HG03520 (cell line): Measurements from ENCODE around the gene SPARC.

Source experiments
- ATAC-seq: cut with Tn5 transposase; IDR thresholded peaks from one replicate; pipeline ENCODE4 v1.9.1; 2021; ENCODE audit warnings: mild to moderate bottlenecking, moderate library complexity; ENCODE audit not compliant: unreplicated experiment

Gene SPARC

DNA sequence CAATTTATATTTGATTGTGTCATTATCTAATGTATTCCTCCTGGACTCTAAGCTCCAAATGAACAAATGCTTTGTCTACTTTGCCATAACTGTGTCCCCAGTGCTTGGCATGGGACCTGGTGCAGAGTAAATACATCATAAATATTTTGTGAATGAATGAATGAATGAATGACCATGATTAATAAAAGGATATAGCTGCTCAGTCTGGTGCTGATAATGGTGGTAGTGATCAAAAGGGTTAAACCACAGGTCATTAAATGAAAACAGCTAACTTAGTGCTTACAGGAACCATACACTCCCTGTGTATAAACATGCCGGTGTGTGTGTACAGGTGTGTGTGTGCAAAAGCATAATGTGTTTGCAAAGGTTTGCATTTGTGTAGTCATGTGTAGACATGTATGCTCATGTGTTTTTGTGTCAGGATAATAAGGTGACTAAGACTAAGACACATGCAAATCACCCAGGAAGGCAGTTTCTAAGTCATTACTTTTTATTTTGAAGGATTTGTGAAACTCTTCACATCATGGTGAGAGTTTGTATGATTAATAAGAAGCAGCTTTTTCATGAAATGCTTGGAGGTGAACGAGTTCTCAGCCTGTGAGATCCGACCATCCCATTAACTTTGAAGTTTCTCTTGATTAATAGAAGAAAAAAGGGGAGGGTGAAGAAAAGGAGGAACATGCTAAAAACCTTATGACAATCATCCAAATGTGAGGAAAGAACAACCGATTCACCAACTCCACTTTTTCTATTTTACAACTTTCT lies 24.6 kb downstream of the SPARC start:
- ATAC-seq = peak; percentile 69

DNA sequence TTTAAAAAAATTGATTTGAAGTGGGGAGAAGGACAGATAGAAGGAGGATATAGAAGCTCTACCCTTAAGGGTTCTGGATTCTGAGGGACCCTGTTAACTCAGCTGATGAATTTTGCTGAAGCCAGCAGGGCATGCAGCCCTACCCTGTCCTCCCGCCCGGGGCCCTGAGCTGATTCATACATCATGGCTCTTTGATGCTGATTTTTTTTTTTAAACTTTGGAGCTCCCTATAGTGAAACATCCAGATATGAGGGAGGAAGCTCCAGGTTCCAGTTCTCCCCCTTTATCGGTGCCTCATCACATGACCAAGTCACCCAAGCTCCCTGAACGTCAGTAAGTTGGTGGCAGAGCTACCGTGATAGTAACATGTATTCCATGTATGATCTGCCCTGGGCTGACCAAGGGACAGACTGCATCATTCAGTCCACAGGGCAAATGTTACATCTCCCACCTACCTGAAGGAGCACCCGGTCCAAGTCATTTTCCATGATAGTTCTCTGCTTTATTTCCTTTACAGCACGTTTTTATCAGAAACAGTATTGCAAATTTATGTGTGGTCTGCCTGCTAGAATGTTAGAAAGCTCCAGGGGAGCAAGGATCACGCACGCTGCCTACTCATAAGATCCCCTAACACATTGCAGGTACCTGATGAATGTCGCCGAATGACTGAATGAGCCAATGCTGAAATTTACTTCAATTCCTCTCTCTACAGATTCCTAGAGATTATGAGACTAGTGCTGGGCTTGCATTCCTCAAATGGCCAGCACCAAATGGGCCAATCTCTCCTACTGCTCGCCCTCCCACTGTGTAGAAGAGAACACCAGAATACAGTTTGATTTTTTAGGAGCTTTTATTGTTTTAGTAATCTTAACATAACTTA lies 25.9 kb downstream of the SPARC start:
- no peak for ATAC-seq

DNA sequence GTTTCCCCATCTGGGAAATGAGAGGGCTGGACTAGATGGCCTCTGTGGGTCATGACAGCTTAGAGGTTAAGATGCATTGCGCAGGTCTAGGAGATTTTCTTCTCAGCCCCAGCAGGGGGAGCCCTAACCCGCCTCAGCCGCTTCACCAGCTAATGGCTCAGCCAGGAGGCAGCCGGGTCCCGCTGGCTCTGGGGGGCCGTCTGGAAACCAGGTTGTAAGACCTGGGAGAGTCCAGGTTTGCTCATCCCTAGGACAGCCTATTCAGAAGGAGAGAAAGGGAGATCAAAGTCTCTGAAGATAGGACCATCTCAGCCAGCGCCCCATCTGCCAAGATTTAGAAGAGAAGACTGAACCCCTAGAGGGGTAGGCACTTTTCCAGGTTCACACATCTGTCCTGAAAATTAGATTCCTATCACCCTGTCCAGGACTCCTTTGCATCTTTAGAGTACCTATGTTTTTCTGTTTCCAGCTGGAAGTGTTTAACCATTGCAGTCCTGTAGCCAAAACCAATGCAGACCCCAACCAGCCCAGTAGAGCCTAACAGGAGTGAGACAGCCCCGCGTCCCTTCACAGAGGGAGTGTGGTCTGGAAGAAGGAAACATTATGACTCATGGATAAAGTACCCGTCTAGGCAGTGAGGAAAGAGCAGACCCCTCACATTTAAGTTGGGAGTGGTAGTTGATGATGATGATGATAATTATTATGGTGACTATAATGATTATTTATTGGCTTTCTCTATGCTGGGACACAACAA lies 27.5 kb downstream of the SPARC start:
- ATAC-seq = peak; percentile 60

DNA sequence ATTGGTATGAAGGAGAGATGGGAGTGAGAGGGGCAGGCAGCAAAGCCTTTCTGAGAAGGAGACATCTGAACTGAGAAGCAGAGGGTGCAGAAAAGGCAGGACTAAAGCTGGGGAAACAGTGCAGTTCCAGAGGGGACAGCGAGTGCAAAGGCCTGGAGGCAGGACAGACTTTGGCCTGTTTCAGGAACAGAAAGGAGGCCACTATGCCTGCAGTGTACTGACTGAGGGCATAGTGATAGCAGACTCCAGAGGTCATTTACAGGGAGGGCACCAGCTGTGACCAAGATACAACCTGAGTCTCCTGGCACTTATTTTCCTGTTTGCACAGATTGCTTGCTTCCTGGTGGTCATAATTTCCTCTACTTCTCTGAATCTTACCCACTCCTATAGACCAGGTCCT lies 29.6 kb downstream of the SPARC start:
- no peak for ATAC-seq

DNA sequence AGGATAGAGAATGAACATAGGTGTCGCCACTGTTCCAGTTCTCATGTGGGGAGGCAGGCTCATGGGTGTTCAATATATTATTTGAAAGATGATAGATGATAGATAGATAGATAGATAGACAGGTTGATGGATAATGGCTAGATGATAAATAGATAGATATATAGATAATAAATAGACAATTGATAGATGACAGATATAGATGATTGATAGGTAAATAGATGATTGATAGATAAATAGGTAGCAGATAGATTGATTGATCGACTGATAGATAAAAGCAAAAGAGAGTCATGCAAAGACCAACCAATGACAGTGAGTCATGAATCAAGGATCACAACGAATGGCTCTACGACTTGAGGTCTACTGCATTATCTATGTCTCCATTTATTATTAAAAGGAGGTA lies 30.4 kb downstream of the SPARC start:
- no peak for ATAC-seq

DNA sequence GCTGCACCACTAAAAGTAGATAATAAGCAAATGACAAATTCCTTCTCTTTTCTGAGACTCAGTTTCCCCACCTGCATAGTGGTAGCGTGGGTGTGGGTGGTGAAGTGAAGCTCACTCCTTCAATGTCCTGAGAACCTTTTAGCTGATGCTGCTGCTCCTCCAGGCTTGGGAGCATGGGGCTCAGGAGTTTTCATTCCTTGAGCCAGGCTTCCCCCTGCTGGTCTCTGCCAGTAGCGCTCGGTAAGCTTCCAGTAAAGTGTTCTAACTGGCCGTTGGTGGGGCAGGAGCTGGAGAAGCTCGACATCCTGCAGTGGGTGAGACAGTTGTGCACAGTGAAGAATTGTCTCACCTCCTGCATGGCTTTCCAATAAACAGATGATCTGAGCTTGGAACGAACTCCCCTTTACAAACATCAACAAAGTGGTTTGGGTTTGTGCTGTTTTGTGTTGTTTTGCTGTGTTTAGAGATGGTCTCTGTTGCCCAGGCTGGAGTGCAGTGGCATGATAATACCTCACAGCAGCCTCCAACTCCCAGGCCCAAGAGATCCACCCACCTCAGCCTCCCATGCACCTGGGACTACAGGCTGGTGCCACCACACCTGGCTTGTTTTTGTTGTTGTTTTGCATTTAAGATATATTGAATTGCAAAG lies 34.6 kb downstream of the SPARC start:
- ATAC-seq = peak; percentile 96

DNA sequence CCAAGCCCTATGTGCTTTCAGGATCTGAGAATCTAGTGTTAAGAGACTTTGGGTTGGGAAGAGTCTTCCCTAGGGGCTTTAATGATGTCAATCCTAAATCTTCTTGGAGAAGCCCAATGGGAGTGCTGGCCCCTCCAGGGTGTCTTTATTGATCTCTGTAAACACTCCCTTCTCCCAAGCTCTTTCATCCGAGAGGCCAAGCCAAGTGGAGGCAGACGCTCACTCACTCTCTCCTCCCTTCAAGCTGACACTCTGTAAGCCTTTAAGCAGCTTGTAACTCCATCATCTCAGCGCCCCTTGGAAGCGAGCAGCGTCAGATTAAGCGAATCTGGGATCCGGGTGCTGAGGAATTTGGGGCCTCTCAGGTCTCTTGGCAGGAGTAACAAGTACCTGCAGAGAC lies 37.7 kb downstream of the SPARC start:
- no peak for ATAC-seq

DNA sequence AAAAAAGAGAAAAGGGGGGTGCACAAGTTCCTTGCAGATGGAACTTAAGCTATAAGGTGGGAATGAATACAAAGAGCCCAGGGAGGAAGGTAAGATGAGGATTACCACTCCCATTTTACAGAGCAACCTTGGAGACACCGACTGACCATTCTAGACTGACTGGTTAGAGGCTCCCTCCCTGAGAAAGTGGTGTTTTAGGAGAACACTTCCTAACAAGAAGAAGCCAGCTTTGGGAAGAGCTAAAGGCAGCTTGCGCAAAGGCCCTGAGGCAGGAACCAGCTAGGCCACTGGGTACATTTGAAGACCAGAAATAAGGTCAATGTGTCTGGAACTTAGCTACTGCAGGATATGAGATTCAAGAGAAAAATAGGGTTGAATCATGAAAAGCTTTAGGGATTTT lies 38.6 kb downstream of the SPARC start:
- no peak for ATAC-seq

DNA sequence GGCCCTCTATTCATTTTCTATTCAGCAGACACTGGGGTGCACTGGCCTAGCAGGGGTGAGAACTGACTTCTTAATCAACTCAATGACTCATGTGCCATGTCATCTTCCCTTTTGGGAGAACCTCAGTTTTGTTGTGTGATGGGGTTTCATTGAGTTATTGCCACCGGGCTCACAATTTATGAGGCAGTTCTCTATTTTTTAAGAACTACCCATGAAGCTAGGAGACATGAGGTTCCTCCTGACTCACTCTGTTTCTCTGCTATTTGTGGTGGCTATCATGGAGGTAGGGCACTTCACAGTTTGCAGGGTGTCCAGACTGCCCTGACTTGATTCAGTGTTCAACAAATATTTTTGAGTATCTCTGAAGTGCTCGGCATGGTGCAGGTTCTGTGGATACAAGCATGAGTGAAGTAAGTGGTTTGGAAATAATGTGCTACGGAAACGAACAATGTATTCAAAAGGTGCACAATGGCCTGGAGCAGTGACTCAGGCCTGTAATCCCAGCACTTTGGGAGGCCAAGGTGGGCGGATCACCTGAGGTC lies 39.3 kb downstream of the SPARC start:
- ATAC-seq = no peak

DNA sequence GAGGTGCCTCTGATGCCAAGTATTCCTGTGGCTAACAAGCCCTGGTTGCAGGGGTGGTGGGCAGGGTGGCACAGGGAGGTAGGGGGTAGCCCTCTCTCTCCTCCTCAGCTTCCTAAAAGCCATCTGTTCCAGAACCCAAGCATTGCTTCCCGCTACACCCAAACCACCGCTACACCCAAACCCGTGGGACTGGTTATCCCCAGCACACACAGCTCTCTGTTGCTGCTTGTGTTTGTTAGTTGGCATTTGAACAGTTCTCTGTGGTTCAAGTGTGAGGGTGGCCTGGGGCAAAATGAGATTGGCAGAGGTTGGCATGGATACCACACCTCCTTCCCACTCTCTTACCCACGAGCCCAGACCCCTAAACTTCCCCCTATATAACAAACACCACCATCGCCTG lies 40.4 kb downstream of the SPARC start:
- no peak for ATAC-seq

DNA sequence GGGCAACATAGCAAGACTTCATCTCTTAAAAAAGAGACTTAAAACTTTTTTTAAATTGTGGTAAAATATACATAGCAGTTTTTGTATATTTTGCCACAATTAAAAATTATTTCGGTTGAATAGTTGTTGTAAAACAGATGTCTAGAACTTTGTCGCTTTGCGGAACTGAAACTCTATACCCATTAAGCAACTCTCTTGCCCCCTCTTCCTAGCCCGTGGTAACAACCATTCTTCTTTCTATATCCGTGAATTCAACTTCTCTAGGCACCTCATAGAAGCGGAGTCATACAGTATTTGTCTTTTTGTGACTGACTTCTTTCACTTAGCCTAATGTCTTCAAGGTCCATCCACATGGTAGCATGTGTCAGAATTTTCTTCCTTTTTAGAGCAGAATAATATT lies 43.3 kb downstream of the SPARC start:
- no peak for ATAC-seq

DNA sequence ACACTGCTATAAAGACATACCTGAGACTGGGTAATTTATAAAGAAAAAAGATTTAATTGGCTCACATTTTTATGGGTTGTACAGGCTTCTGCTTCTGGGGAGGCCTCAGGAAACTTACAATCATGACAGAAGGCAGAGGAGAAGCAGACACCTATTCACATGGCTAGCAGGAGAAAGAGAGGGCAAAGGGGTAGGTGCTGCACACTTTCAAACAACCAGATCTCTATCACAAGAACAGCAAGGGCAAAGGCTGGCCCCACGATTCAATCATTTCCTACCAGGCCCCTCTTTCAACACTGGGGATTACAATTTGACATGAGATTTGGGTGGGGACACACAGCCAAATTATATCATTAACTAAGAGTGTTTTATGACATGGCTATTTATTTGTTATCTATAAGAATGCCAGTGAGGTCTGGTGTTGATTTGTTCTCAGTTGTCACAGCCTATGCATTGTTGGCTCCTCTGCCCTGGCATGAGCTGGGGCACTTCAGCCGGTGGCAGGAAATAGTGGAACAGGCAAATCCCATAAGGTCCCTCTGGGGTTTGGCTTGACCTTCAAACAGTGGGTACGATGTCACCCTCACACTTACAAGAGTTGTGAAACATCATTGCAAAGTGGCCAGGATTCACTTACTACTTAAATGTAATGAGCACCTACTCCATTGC lies 44.1 kb downstream of the SPARC start:
- no peak for ATAC-seq

DNA sequence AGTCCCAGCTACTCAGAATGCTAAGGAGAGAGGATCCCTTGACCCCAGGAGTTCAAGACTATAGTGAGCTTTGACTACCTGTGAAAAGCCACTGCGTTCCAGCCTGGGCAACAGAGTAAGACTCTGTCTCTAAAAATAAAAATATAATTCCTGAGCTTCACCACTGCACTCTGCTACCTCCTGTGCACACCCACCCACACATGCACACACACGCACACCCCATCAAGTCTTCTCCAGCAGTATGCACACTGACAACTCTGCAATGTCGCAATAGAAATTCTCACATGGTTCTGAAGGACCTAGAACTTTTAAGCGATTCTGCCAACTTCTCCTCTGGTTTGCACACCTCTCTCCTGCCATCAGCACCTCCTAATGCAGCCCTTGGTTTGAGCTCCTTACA lies 48.1 kb downstream of the SPARC start:
- no peak for ATAC-seq

DNA sequence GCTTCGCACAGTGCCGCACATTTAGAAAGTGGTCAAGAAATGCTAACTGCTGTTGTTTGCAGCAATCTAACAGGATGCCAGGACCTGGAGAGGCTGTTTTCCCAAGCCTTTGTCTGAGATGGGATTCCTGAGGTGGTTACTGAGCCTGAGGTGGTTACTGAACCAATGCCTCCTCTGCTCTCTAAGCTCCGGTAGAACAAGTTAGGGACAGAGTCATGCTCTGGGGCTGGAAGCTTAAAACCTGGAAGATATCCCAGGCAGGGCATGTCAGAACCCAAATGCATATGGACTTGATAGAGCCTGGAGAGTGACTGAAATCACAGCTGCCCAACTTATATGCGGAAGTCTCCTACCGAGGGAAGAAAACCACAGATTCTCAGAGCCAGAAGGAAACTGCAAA lies 49.0 kb downstream of the SPARC start:
- no peak for ATAC-seq

DNA sequence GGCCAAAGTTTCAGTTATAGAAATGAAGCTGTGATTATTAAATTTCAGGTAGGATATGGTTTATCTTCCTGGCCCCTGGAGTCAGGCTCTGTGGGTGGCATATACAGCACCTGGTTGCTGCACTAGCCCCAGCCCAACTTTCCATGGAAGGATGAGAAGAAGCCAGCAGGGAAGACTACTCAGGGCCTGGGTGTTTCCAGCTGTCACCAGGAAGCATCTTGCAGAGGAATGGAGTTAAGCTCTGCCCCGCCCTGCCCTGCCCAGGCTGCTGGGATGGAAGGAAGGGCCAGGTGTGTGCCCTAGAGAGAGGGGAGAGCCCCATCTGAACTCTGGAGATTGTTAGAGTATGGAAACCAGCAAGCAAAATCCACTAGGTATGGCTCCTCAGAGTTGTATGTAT lies 52.8 kb downstream of the SPARC start:
- no peak for ATAC-seq

DNA sequence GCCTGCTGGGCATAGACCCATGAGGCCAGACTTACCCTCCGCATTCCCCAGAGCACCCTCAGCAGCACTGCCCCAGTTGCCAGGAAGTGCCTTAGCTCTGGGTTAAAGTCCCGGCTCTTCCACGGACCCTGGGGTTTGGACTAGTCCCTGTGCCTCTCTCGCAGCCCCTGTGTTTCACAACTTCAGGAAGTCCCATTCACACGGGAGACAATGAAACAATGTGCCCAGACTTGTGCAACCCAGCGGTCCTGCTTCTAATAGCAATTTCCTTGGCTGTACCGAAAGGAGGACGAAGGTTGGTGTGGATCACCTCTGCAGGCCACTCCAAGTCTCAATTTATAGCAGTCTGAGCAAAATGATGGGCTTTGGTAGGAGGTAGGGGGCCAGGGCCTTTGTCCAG lies 53.8 kb downstream of the SPARC start:
- ATAC-seq = no peak

DNA sequence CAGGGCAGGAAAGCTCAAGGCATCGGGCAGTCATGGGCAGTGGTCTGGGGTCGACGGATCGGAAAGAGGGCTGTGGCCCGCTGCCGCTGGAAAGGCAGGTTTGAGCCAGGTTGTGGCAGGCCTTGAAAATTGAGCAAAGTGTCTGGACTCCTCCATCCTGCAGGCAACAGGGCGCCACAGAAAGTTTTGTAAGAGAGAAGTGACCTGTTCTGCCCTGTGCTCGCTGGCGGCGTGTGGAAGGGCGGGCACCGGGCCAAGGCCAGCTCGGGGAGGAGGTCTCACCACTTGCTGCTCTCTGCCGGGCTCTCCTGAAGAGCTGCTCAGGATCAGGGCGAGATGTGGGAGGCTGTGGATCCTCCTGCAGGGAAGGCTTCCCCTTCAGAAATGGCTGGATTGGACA lies 54.2 kb downstream of the SPARC start:
- no peak for ATAC-seq

DNA sequence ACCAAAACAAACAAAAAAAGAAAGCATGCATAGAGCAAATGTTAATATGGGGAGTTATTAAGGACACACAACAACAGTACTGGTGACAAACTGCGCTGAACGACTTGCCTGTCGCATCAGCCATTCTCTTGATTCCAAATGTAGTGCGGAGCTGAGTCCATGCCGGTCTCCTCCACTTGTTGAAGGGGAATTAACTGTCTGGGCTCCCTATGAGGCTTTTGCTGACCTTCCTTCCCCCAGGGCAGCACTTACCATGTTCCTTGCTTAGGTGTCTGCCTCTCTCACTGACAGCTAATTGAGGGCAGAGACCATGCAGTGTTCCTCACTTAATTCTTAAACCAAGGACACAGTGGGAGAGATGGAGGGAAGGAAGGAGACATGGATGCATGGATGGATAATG lies 54.8 kb downstream of the SPARC start:
- ATAC-seq = no peak

DNA sequence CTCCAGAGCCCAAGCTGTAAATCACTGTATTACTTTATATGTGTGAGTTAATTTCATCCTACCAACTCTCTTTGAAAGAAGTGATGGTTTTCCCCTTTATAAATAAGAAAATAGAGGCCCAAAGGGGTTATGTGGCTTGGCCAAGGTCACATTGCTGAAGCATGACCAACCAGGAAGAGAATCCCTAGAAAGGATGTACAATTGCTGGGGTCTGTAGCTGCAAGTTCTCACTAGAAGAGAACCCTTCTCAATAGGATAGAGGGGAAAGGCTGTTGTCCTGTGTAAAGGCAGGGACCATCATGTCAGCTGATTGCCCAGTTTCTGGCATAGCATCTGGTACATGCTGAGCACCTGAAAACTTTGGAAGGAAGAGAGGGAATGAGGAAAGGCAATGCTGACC lies 56.6 kb downstream of the SPARC start:
- no peak for ATAC-seq

DNA sequence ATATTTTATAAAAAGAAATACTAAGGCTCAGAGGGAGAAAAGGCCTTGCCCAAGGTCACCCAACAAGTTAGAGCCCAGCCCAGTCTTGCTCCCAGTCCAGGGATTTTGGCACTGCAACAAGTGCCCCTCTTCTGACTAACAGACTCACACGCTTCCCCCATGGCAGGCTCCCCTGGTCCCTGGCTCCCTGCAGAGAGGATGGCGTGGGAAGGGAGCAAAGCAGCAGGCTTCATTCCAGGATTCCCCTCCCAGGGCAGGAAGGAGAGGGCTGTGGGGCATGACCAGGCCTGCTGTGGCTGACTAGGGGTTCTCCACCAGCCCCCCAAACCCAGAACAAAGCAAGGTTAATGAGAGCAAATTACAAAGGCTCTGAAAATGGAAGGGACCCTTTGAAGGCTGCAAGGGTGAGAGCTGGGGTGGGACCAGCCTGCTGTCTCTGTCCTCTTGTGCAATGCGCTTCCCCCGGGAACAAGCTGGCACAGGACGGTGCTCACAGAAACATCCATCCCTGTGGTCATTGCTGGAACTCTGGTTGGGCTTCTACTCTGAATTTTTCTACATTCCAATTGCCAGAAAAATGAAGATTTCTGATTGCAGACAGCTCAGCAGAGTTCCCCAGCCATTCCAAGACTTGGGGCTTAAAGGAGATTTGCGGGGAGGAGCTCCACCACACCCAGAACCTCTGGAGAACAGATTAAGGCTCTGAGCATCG lies 58.4 kb downstream of the SPARC start:
- ATAC-seq = no peak
